ENCODE results near the gene PRKG1.
A peak's percentile ranks its signal among the peaks of the same experiment; 100 is the strongest.

PRKG1 gene

GRCh38 chr10:52212062-52212461, 1137.8 kb downstream of the PRKG1 start:
- Histone ChIP-seq H3K56ac (ENCODE audit: low read length) (no peak overlapping the region), H3K79me1 (ENCODE audit: low read length) (no peaks in the 10 kb centered on the region), H3K27me3 (ENCODE audit: insufficient read depth, low read length, poor library complexity) (no peaks in the 10 kb centered on the region), H3K4me3 (ENCODE audit: low read length) (no peak overlapping the region), H4K8ac (ENCODE audit: low read depth, low read length) (no peak overlapping the region), H3K79me2 (ENCODE audit: control insufficient read depth, insufficient read depth, low read length) (no peaks in the 10 kb centered on the region), H2BK15ac (replicated peaks; ENCODE audit: low read depth) (no peak overlapping the region), H3K27ac (ENCODE audit: low read depth, low read length) (no peak overlapping the region), H2BK5ac (ENCODE audit: low read length) (no peak overlapping the region), H2AK5ac (ENCODE audit: low read length) (no peak overlapping the region), H3K4me1 (ENCODE audit: control insufficient read depth, low read depth, low read length) (no peaks in the 10 kb centered on the region), H3K36me3 (ENCODE audit: control insufficient read depth, insufficient read depth, low read length) (no peaks in the 10 kb centered on the region), H3K23ac (ENCODE audit: low read length) (no peak overlapping the region), H3K4ac (ENCODE audit: low read depth, low read length) (no peak overlapping the region), H2BK120ac (ENCODE audit: low read depth, low read length) (no peak overlapping the region), H3K18ac (ENCODE audit: low read length) (no peak overlapping the region), H3K4me2 (ENCODE audit: low read length) (no peak overlapping the region), H4K5ac (ENCODE audit: low read length) (no peak overlapping the region), H3K9ac (ENCODE audit: low read length) (no peak overlapping the region)
- WGBS (ENCODE audit: extremely low coverage, insufficient coverage, low lambda C conversion rate) = no CpG with 5 or more reads among the region's 4 CpGs
- DNase-seq = peak; percentile 61

DNA sequence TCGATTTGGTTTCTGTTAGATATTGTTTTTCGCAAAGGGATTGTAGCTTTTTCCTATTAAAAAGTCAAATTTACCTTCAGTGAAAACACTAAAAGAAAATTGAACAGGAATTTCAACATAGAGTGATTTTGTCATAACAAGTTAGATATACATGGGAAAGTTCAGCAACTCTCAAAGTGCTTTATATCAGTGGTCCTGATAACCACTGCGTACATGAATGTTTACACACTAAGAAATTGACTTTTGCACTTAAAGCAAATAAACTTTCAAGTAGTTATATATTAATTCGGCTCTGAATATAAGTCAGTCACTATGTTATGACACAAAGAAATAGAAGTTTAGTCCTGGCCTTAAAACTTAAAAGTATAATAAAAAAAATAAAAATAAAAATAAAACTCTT, 1138.5 kb downstream of the PRKG1 start:
- no peak overlapping the region for H2BK15ac ChIP-seq (replicated peaks; ENCODE audit: low read depth)
- no peak overlapping the region for H3K4me3 ChIP-seq (ENCODE audit: low read length)
- no peak overlapping the region for H3K18ac ChIP-seq (ENCODE audit: low read length)
- no peak overlapping the region for H4K8ac ChIP-seq (ENCODE audit: low read depth, low read length)
- no peak overlapping the region for H3K23ac ChIP-seq (ENCODE audit: low read length)
- no peak overlapping the region for H3K4ac ChIP-seq (ENCODE audit: low read depth, low read length)
- no peaks in the 10 kb centered on the region for H3K4me1 ChIP-seq (ENCODE audit: control insufficient read depth, low read depth, low read length)
- no peak overlapping the region for H3K9ac ChIP-seq (ENCODE audit: low read length)
- no peak overlapping the region for H3K56ac ChIP-seq (ENCODE audit: low read length)
- no peaks in the 10 kb centered on the region for H3K36me3 ChIP-seq (ENCODE audit: control insufficient read depth, insufficient read depth, low read length)
- no peak overlapping the region for H4K5ac ChIP-seq (ENCODE audit: low read length)
- H2BK120ac ChIP-seq (ENCODE audit: low read depth, low read length) = no peak overlapping the region
- H2BK5ac ChIP-seq (ENCODE audit: low read length) = no peak overlapping the region
- no peaks in the 10 kb centered on the region for H3K79me1 ChIP-seq (ENCODE audit: low read length)
- no peak overlapping the region for H3K4me2 ChIP-seq (ENCODE audit: low read length)
- no peak for DNase-seq
- H2AK5ac ChIP-seq (ENCODE audit: low read length) = no peak overlapping the region
- no peaks in the 10 kb centered on the region for H3K79me2 ChIP-seq (ENCODE audit: control insufficient read depth, insufficient read depth, low read length)
- no peaks in the 10 kb centered on the region for H3K27me3 ChIP-seq (ENCODE audit: insufficient read depth, low read length, poor library complexity)
- no CpG with 5 or more reads among the region's 4 CpGs for WGBS (ENCODE audit: extremely low coverage, insufficient coverage, low lambda C conversion rate)
- no peak overlapping the region for H3K27ac ChIP-seq (ENCODE audit: low read depth, low read length)

GRCh38 chr10:52213321-52213752, 1139.0 kb downstream of the PRKG1 start:
- H2AK5ac ChIP-seq (ENCODE audit: low read length) = no peak overlapping the region
- no peak overlapping the region for H3K18ac ChIP-seq (ENCODE audit: low read length)
- H3K56ac ChIP-seq (ENCODE audit: low read length) = no peak overlapping the region
- H3K27ac ChIP-seq (ENCODE audit: low read depth, low read length) = no peak overlapping the region
- no peak overlapping the region for H4K5ac ChIP-seq (ENCODE audit: low read length)
- H2BK15ac ChIP-seq (replicated peaks; ENCODE audit: low read depth) = peak overlapping the region; percentile 74
- H2BK5ac ChIP-seq (ENCODE audit: low read length) = no peak overlapping the region
- no peaks in the 10 kb centered on the region for H3K27me3 ChIP-seq (ENCODE audit: insufficient read depth, low read length, poor library complexity)
- no peaks in the 10 kb centered on the region for H3K79me1 ChIP-seq (ENCODE audit: low read length)
- no peak overlapping the region for H2BK120ac ChIP-seq (ENCODE audit: low read depth, low read length)
- H3K4me1 ChIP-seq (ENCODE audit: control insufficient read depth, low read depth, low read length) = no peaks in the 10 kb centered on the region
- H3K79me2 ChIP-seq (ENCODE audit: control insufficient read depth, insufficient read depth, low read length) = no peaks in the 10 kb centered on the region
- H3K9ac ChIP-seq (ENCODE audit: low read length) = no peak overlapping the region
- H3K4me2 ChIP-seq (ENCODE audit: low read length) = no peak overlapping the region
- no peaks in the 10 kb centered on the region for H3K36me3 ChIP-seq (ENCODE audit: control insufficient read depth, insufficient read depth, low read length)
- H3K4me3 ChIP-seq (ENCODE audit: low read length) = no peak overlapping the region
- H4K8ac ChIP-seq (ENCODE audit: low read depth, low read length) = no peak overlapping the region
- no peak overlapping the region for H3K23ac ChIP-seq (ENCODE audit: low read length)
- H3K4ac ChIP-seq (ENCODE audit: low read depth, low read length) = peak overlapping the region; percentile 36
- no CpG with 5 or more reads among the region's 3 CpGs for WGBS (ENCODE audit: extremely low coverage, insufficient coverage, low lambda C conversion rate)
- peak; percentile 82 for DNase-seq

- H2BK15ac ChIP-seq (replicated peaks; ENCODE audit: low read depth) = no peak overlapping the region
- peak; percentile 66 for DNase-seq
- no peak overlapping the region for H3K18ac ChIP-seq (ENCODE audit: low read length)
- H3K56ac ChIP-seq (ENCODE audit: low read length) = no peak overlapping the region
- H3K23ac ChIP-seq (ENCODE audit: low read length) = no peak overlapping the region
- H3K9ac ChIP-seq (ENCODE audit: low read length) = no peak overlapping the region
- H3K79me2 ChIP-seq (ENCODE audit: control insufficient read depth, insufficient read depth, low read length) = no peaks in the 10 kb centered on the region
- no peak overlapping the region for H3K27ac ChIP-seq (ENCODE audit: low read depth, low read length)
- no peak overlapping the region for H2BK120ac ChIP-seq (ENCODE audit: low read depth, low read length)
- H3K4me3 ChIP-seq (ENCODE audit: low read length) = no peak overlapping the region
- H3K4me2 ChIP-seq (ENCODE audit: low read length) = no peak overlapping the region
- H2AK5ac ChIP-seq (ENCODE audit: low read length) = no peak overlapping the region
- H4K5ac ChIP-seq (ENCODE audit: low read length) = no peak overlapping the region
- H4K8ac ChIP-seq (ENCODE audit: low read depth, low read length) = no peak overlapping the region
- H2BK5ac ChIP-seq (ENCODE audit: low read length) = no peak overlapping the region
- H3K36me3 ChIP-seq (ENCODE audit: control insufficient read depth, insufficient read depth, low read length) = no peaks in the 10 kb centered on the region
- H3K27me3 ChIP-seq (ENCODE audit: insufficient read depth, low read length, poor library complexity) = no peaks in the 10 kb centered on the region
- no peaks in the 10 kb centered on the region for H3K79me1 ChIP-seq (ENCODE audit: low read length)
- no peaks in the 10 kb centered on the region for H3K4me1 ChIP-seq (ENCODE audit: control insufficient read depth, low read depth, low read length)
- no peak overlapping the region for H3K4ac ChIP-seq (ENCODE audit: low read depth, low read length)
Observed at GRCh38 chr10:52215745-52216361, 1141.6 kb downstream of the PRKG1 start.

- Histone ChIP-seq H3K27ac (ENCODE audit: low read depth, low read length) (no peak overlapping the region), H2BK5ac (ENCODE audit: low read length) (no peak overlapping the region), H2BK15ac (replicated peaks; ENCODE audit: low read depth) (no peak overlapping the region), H3K79me1 (ENCODE audit: low read length) (no peaks in the 10 kb centered on the region), H3K4me1 (ENCODE audit: control insufficient read depth, low read depth, low read length) (no peaks in the 10 kb centered on the region), H3K27me3 (ENCODE audit: insufficient read depth, low read length, poor library complexity) (no peaks in the 10 kb centered on the region), H3K4ac (ENCODE audit: low read depth, low read length) (no peak overlapping the region), H2AK5ac (ENCODE audit: low read length) (no peak overlapping the region), H3K9ac (ENCODE audit: low read length) (no peak overlapping the region), H3K56ac (ENCODE audit: low read length) (no peak overlapping the region), H2BK120ac (ENCODE audit: low read depth, low read length) (no peak overlapping the region), H3K4me3 (ENCODE audit: low read length) (no peak overlapping the region), H3K79me2 (ENCODE audit: control insufficient read depth, insufficient read depth, low read length) (no peaks in the 10 kb centered on the region), H3K4me2 (ENCODE audit: low read length) (no peak overlapping the region), H3K18ac (ENCODE audit: low read length) (no peak overlapping the region), H4K5ac (ENCODE audit: low read length) (no peak overlapping the region), H4K8ac (ENCODE audit: low read depth, low read length) (no peak overlapping the region), H3K23ac (ENCODE audit: low read length) (no peak overlapping the region), H3K36me3 (ENCODE audit: control insufficient read depth, insufficient read depth, low read length) (no peaks in the 10 kb centered on the region)
- WGBS (ENCODE audit: extremely low coverage, insufficient coverage, low lambda C conversion rate) = no CpG with 5 or more reads among the region's 2 CpGs
- no peak for DNase-seq
Observed at GRCh38 chr10:52216852-52217251, 1142.6 kb downstream of the PRKG1 start.

GRCh38 chr10:52217531-52217930, 1143.2 kb downstream of the PRKG1 start:
- DNase-seq = no peak
- Histone ChIP-seq H3K4me1 (ENCODE audit: control insufficient read depth, low read depth, low read length) (no peaks in the 10 kb centered on the region), H3K4ac (ENCODE audit: low read depth, low read length) (no peak overlapping the region), H2BK15ac (replicated peaks; ENCODE audit: low read depth) (no peak overlapping the region), H2AK5ac (ENCODE audit: low read length) (no peak overlapping the region), H3K36me3 (ENCODE audit: control insufficient read depth, insufficient read depth, low read length) (no peaks in the 10 kb centered on the region), H4K5ac (ENCODE audit: low read length) (no peak overlapping the region), H3K56ac (ENCODE audit: low read length) (no peak overlapping the region), H3K4me3 (ENCODE audit: low read length) (no peak overlapping the region), H3K79me2 (ENCODE audit: control insufficient read depth, insufficient read depth, low read length) (no peaks in the 10 kb centered on the region), H2BK120ac (ENCODE audit: low read depth, low read length) (no peak overlapping the region), H3K27ac (ENCODE audit: low read depth, low read length) (no peak overlapping the region), H3K4me2 (ENCODE audit: low read length) (no peak overlapping the region), H4K8ac (ENCODE audit: low read depth, low read length) (no peak overlapping the region), H3K79me1 (ENCODE audit: low read length) (no peaks in the 10 kb centered on the region), H3K27me3 (ENCODE audit: insufficient read depth, low read length, poor library complexity) (no peaks in the 10 kb centered on the region), H3K9ac (ENCODE audit: low read length) (no peak overlapping the region), H3K23ac (ENCODE audit: low read length) (no peak overlapping the region), H3K18ac (ENCODE audit: low read length) (no peak overlapping the region), H2BK5ac (ENCODE audit: low read length) (no peak overlapping the region)
- WGBS (ENCODE audit: extremely low coverage, insufficient coverage, low lambda C conversion rate) = no CpG with 5 or more reads among the region's 1 CpG
